Measurements from ENCODE around the gene NRF1. TPM values are rescaled to one million over a fixed set of nuclear protein-coding genes. Genes with fewer than 3 reads are reported as not detected.

The NRF1 gene
- total RNA-seq, 1 experiment from 2014 or later = 25.9 TPM

GRCh38 chr7:129768614-129769399 is 157.3 kb downstream of the NRF1 start:
- peaks cover 5% of the 10 kb centered on the region; the same call in 1 of the 2 replicates for H3K79me2 ChIP-seq (ENCODE audit: insufficient read depth, low read length)
- TF ChIP-seq JUND (IDR thresholded peaks at IDR 0.05) (no peak), REST (IDR thresholded peaks at IDR 0.05; ENCODE audit: low read depth) (no peak), YY1 (IDR thresholded peaks at IDR 0.05; ENCODE audit: extremely low read depth, insufficient replicate concordance, low read depth, low read length) (no peak)

GRCh38 chr7:129769400-129769774 is 157.9 kb downstream of the NRF1 start:
- CTCF ChIA-PET = no interaction called here
- RAD21 ChIA-PET (ENCODE audit: low non-redundant PET in 1 of 2, low total read pairs in 2 of 2, uncharacterized antibody in 2 of 2, unreplicated experiment in 2 of 2) = no interaction called here
- ATAC-seq (no peak), DNase-seq (ENCODE audit: low read depth, low spot score) (no peak)
- H3K9me2 ChIP-seq (ENCODE audit: insufficient read depth) = no peaks in the 10 kb centered on the region
- no peak overlapping the region for H3K4me3 ChIP-seq (replicated peaks in 1 of 2; ENCODE audit: low read depth in 1 of 2, low read length in 2 of 2)
- H3K4me1 ChIP-seq (ENCODE audit: control insufficient read depth in 1 of 2, insufficient read depth in 2 of 2, low read length in 2 of 2) = peaks cover 4 to 5% of the 10 kb centered on the region in 2 experiments; a peak in 2 of 4 replicates
- H3K79me2 ChIP-seq (ENCODE audit: insufficient read depth, low read length) = peaks cover 8% of the 10 kb centered on the region; the same call in 1 of the 2 replicates
- no peaks in the 10 kb centered on the region for H3K27me3 ChIP-seq (ENCODE audit: insufficient read depth, low read length)
- no peak overlapping the region for H3K4me2 ChIP-seq (ENCODE audit: low read length)
- no peak overlapping the region for H3K27ac ChIP-seq (ENCODE audit: low read depth, low read length)
- H4K20me1 ChIP-seq (ENCODE audit: insufficient read depth) = no peaks in the 10 kb centered on the region
- BruUV-seq (replicated peaks) = no TSS peak
- no peak overlapping the region for H3K9ac ChIP-seq (ENCODE audit: low read length)
- POLR2A ChIA-PET = no interaction called here
- H2AFZ ChIP-seq (ENCODE audit: low read depth, low read length, poor library complexity, severe bottlenecking) = no peak overlapping the region
- intact Hi-C loops (cut with micrococcal nuclease) = no loop called here
- H3K9me3 ChIP-seq (ENCODE audit: control insufficient read depth in 1 of 2, insufficient read depth in 1 of 2, low read depth in 1 of 2, low read length in 2 of 2) = no peaks in the 10 kb centered on the region
- H3K36me3 ChIP-seq (ENCODE audit: control insufficient read depth in 1 of 2, insufficient read depth in 2 of 2, low read length in 2 of 2) = no peaks in the 10 kb centered on the region; a peak in 1 of 4 replicates
- TF ChIP-seq ZFX (IDR thresholded peaks at IDR 0.05) (no peak), EZH2 (IDR thresholded peaks at IDR 0.05) (no peak), SIN3A (IDR thresholded peaks at IDR 0.05; ENCODE audit: low read depth) (no peak), EGR1 (IDR thresholded peaks at IDR 0.05; ENCODE audit: low read depth) (no peak), CBX3 (IDR thresholded peaks at IDR 0.05; ENCODE audit: low read depth) (no peak), YY1 (IDR thresholded peaks at IDR 0.05; ENCODE audit: extremely low read depth, insufficient replicate concordance, low read depth, low read length) (no peak), REST (IDR thresholded peaks at IDR 0.05; ENCODE audit: low read depth) (no peak), EZH2phosphoT487 (IDR thresholded peaks at IDR 0.05; ENCODE audit: borderline replicate concordance) (no peak), POLR2A (IDR thresholded peaks at IDR 0.05; ENCODE audit: borderline replicate concordance, extremely low read depth, insufficient read depth, insufficient read length) (no peak), ATF3 (IDR thresholded peaks at IDR 0.05) (no peak), JUND (IDR thresholded peaks at IDR 0.05) (no peak), POLR2AphosphoS5 (IDR thresholded peaks at IDR 0.05; ENCODE audit: low read depth, low read length) (no peak)

More at GRCh38 chr7:129768614-129769399, 157.3 kb downstream of the NRF1 start:
- H3K9ac ChIP-seq (ENCODE audit: low read length) = no peak overlapping the region
- CTCF ChIA-PET = no interaction called here
- intact Hi-C loops (cut with micrococcal nuclease) = no loop called here
- no peaks in the 10 kb centered on the region for H3K27me3 ChIP-seq (ENCODE audit: insufficient read depth, low read length)
- RAD21 ChIA-PET (ENCODE audit: low non-redundant PET in 1 of 2, low total read pairs in 2 of 2, uncharacterized antibody in 2 of 2, unreplicated experiment in 2 of 2) = no interaction called here
- peaks cover 0 to 5% of the 10 kb centered on the region in 2 experiments; a peak in 2 of 4 replicates for H3K4me1 ChIP-seq (ENCODE audit: control insufficient read depth in 1 of 2, insufficient read depth in 2 of 2, low read length in 2 of 2)
- no peak for ATAC-seq
- no peaks in the 10 kb centered on the region for H3K9me3 ChIP-seq (ENCODE audit: control insufficient read depth in 1 of 2, insufficient read depth in 1 of 2, low read depth in 1 of 2, low read length in 2 of 2)
- BruUV-seq (replicated peaks) = no TSS peak
- no peak for DNase-seq (ENCODE audit: low read depth, low spot score)
- no peaks in the 10 kb centered on the region for H3K9me2 ChIP-seq (ENCODE audit: insufficient read depth)
- no peaks in the 10 kb centered on the region for H4K20me1 ChIP-seq (ENCODE audit: insufficient read depth)
- H3K36me3 ChIP-seq (ENCODE audit: control insufficient read depth in 1 of 2, insufficient read depth in 2 of 2, low read length in 2 of 2) = no peaks in the 10 kb centered on the region; a peak in 1 of 4 replicates
- H3K4me2 ChIP-seq (ENCODE audit: low read length) = no peak overlapping the region
- no peak overlapping the region for H3K4me3 ChIP-seq (replicated peaks in 1 of 2; ENCODE audit: low read depth in 1 of 2, low read length in 2 of 2)
- no peak overlapping the region for H3K27ac ChIP-seq (ENCODE audit: low read depth, low read length)
- POLR2A ChIA-PET = no interaction called here
- H2AFZ ChIP-seq (ENCODE audit: low read depth, low read length, poor library complexity, severe bottlenecking) = no peak overlapping the region
